ENCODE data around the gene HNRNPR.

Gene HNRNPR

GRCh38 chr1:23362218-23362713 lies 18.2 kb upstream of the HNRNPR start (continued):
- TF ChIP-seq SETDB1 (IDR thresholded peaks at IDR 0.05; ENCODE audit: insufficient read length, low read length) (peak; percentile 100), ZNF274 (IDR thresholded peaks at IDR 0.05; ENCODE audit: low read length) (no peak), ZNF274 (tag by site-specific recombination; IDR thresholded peaks at IDR 0.05; ENCODE audit: borderline replicate concordance) (peak; percentile 97), OVOL3 (tag by site-specific recombination; IDR thresholded peaks at IDR 0.05) (no peak), TCF7L2 (IDR thresholded peaks at IDR 0.05; ENCODE audit: borderline replicate concordance, low read depth, low read length) (no peak), ZNF529 (tag by site-specific recombination; IDR thresholded peaks at IDR 0.05; ENCODE audit: insufficient replicate concordance) (peak; percentile 15), GLI2 (tag by site-specific recombination; IDR thresholded peaks at IDR 0.05; ENCODE audit: borderline replicate concordance, low read depth) (no peak), ZNF280C (tag by site-specific recombination; IDR thresholded peaks at IDR 0.05) (0 out of 2 replicates have a peak, but pooled peaks have one; percentile 53), ZNF114 (tag by site-specific recombination; IDR thresholded peaks at IDR 0.05) (no peak), BCL11B (tag by site-specific recombination; IDR thresholded peaks at IDR 0.05; ENCODE audit: low read depth) (no peak)

DNA sequence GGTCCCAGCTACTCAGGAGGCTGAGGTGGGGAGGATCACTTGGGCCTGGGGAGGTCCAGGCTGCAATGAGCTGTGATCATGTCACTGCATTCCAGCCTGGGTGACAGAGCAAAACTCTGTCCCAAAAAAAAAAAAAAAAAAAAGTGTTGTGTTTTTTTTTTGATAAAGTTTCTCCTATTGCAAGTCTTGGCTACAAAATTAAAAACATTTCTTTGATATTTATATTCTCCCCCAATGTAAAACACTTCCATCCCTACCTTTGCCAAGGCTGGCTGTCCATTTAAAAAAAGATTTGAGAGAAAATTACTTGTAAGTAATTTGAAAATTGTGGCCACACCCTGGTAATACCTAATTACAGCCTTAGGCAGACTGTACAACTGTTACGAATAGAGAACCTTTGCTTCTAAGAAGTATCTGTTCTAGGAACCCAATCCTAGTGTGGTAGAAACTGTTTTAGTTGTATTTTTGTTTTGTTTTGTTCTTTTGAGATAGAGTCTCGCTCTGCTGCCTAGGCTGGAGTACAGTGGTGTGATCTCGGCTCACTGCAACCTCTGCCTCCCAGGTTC lies 14.3 kb upstream of the HNRNPR start:
- POLR2A ChIA-PET: interaction anchor here (1.6 to 2.9 kb wide), 2 partner anchors 10 to 14 kb away, joined by 9 to 12 read pairs; partner anchors contain the start of gene HNRNPR
- no peak overlapping the region for H3K27ac ChIP-seq (ENCODE audit: extremely low read depth, low read depth, low read length)
- peaks cover 0 to 41% of the 10 kb centered on the region in 2 experiments; a peak in 1 of 3 replicates for H3K36me3 ChIP-seq (ENCODE audit: control insufficient read depth in 2 of 2, insufficient read depth in 1 of 2, low read length in 2 of 2)
- H3K4me1 ChIP-seq (ENCODE audit: control insufficient read depth, insufficient read depth, low read length): no peaks in the 10 kb centered on the region
- H3K9me3 ChIP-seq (ENCODE audit: control insufficient read depth, insufficient read depth, low read depth, low read length): no peaks in the 10 kb centered on the region
- no peak overlapping the region for H3K4me3 ChIP-seq (ENCODE audit: low read depth, low read length)
- CTCF ChIA-PET: no interaction called here
- TF ChIP-seq ZNF639 (tag by site-specific recombination; IDR thresholded peaks at IDR 0.05) (no peak), ZNF366 (tag by site-specific recombination; conservative IDR thresholded peaks at IDR 0.05) (no peak), ZSCAN16 (tag by site-specific recombination; IDR thresholded peaks at IDR 0.05) (no peak), ZNF10 (tag by site-specific recombination; IDR thresholded peaks at IDR 0.05) (no peak), ZNF645 (tag by site-specific recombination; IDR thresholded peaks at IDR 0.05) (no peak), HOXD13 (CRISPR knock-in tag; IDR thresholded peaks at IDR 0.05; ENCODE audit: borderline replicate concordance) (no peak), ZNF701 (tag by site-specific recombination; IDR thresholded peaks at IDR 0.05) (no peak), ZNF324 (tag by site-specific recombination; IDR thresholded peaks at IDR 0.05) (no peak), ZNF335 (tag by site-specific recombination; conservative IDR thresholded peaks at IDR 0.05) (no peak), PRDM1 (tag by site-specific recombination; IDR thresholded peaks at IDR 0.05) (no peak), PATZ1 (tag by site-specific recombination; IDR thresholded peaks at IDR 0.05) (no peak), GLI2 (tag by site-specific recombination; IDR thresholded peaks at IDR 0.05; ENCODE audit: borderline replicate concordance, low read depth) (no peak), ZIC2 (tag by site-specific recombination; IDR thresholded peaks at IDR 0.05) (no peak), ZNF112 (tag by site-specific recombination; IDR thresholded peaks at IDR 0.05) (no peak), ZNF362 (tag by site-specific recombination; IDR thresholded peaks at IDR 0.05) (no peak)
- TF ChIP-seq, protein P1, sequence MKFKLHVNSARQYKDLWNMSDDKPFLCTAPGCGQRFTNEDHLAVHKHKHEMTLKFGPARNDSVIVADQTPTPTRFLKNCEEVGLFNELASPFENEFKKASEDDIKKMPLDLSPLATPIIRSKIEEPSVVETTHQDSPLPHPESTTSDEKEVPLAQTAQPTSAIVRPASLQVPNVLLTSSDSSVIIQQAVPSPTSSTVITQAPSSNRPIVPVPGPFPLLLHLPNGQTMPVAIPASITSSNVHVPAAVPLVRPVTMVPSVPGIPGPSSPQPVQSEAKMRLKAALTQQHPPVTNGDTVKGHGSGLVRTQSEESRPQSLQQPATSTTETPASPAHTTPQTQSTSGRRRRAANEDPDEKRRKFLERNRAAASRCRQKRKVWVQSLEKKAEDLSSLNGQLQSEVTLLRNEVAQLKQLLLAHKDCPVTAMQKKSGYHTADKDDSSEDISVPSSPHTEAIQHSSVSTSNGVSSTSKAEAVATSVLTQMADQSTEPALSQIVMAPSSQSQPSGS (tag by site-specific recombination; IDR thresholded peaks at IDR 0.05; ENCODE audit: low read depth): no peak
